ENCODE data around the gene ONECUT3.

Gene ONECUT3

GRCh38 chr19:1814833-1815604 is 61.7 kb downstream of the ONECUT3 start:
- DNase-seq (ENCODE audit: low spot score) = no peak

GRCh38 chr19:1815605-1816529 is 62.6 kb downstream of the ONECUT3 start:
- DNase-seq (ENCODE audit: low spot score) = no peak

DNA sequence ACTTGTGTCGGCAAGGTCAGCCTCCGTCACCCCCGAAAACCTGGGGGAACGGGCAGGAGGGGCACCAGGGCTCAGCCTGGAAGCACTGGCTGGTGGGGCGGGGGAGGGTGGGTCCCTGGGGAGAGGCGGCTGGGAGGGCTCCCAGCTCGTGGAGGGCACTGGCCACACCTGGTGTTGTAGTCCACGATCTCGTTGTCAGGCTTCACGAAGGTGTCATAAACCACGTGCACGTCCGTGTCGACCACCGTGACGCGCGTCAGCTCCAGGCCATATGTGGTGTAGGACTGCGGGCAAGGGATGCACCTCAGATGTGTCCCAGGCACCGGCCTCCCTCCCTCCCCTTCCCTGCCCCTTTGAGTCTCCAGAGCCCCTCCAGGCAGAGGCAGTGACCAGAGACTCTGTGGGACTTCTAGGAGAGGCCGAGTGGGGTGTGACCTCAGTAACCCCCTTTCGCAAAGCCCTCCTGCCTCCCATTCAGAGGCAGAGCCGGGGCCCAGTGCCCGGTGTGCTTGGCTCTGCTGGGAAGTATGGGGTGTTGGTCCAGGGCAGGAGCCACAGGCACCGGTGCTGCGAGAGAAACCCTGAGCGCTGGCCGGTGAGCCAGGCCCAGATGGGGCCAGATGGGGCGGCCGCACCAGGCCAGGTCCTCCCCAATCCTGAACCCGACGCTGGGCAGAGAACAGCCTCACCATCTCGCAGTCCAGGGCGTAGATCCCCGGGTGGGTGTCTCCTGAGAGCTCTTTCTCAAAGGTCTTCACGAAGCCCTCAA is 63.4 kb downstream of the ONECUT3 start:
- no peak for DNase-seq (ENCODE audit: low spot score)

DNA sequence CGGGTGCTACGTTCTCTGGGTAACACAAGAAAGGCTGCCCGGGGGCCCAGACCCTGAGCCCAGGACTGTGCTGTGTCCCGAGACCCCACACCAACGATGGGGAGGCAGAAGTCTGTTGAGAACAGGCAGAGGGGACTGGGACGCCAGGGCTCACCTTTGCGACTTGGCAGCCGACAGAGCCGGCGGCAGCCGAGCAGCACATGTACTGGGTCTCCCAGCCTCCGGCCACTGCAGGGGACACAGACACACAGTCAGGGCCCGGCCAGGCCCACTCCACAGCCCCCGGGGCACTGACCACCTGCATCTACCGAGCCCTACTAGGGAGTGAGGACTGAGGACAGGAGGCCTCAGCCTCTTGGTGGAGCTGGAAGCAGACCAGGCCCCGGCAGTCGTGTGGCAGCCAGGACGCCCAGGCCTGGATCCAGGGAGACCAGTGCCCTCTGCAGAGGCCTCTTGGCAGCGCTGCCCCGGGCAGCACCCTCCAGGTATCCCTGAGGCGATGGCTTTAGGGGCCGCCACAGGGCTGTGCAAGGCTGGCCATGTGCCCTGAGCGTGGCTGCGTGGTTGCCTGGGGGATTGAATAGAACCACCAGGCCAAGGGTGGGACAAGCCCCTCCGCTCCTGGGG is 64.4 kb downstream of the ONECUT3 start:
- DNase-seq (ENCODE audit: low spot score) = no peak

DNA sequence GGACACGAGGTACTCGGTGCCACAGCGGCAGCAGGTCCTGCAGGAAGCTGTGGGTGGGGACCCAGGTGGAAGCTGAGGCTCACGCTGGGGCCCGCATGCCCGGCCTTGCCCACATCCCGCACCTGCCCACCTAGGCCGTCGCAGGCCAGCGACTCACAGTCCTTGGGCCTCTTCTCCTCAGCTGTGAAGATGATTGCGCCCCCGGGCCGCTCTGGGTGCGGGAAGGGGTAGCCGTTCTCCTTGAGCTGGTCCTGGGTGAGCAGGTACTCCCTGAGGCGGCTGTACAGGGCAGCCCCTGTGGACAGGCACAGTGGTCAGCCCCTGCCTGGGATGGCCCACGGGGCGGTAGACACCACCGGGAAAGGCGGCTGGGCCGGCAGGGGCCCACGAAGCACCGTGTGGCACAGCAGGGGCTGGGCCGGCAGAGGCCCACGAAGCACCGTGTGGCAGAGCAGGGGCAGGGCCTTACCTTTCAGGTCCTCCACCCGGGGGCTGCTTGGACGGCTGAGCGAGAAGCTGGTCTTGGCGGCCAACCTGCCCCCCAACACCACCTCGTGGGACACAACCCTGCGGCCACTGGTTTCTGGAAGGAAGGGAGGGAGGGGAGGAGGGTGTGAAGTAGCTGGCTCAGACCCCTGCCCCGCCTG is 65.4 kb downstream of the ONECUT3 start:
- no peak for DNase-seq (ENCODE audit: low spot score)

DNA sequence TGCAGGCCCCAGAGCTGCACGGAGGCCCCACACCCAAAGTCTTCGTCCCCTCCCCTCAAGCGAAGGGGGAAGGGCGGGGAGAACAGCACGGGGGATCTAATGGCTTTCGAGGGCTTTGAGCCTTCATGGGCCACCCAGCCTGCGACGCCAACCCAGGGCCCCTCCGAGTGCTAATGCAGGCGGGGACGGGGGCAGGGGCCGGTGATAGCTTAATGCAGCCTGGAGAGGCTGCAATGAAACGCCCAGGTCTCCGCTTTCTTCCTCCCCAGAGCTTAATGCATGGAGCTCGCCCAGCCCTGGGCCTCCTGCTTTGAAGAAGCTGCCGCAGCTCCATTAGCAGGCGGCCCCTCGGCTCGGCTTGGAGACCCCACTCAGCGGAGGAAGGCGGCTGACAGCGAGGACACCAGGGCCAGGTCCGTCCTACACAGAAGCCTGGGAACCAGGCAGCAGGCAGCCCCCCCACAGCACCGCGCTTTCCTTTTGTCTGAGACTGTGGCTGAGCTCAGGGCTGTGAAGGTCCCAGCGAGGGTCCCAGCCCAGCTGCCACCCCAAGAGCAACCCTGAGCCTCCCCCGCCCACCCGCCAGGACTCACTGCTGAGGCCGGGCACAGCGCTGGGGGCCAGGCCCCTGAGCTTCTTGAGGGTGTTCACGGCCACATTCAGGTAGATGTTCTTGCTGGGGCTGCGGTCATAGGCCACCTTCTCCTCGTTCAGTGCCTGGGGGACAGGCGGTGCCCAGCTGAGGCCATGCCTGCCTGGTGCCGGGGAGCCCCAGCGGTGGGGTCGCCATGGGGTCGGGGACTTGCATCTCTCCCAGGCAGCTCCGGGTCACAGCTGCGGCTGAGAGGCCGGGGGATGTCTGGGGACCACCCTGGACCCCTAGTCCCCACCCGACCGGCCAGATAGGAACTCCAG is 66.3 kb downstream of the ONECUT3 start:
- no peak for DNase-seq (ENCODE audit: low spot score)

GRCh38 chr19:1822210-1822609 is 68.9 kb downstream of the ONECUT3 start:
- DNase-seq (ENCODE audit: low spot score) = no peak

- no peak for DNase-seq (ENCODE audit: low spot score)
These were observed 69.7 kb downstream of the ONECUT3 start for GRCh38 chr19:1823020-1823419.

- DNase-seq (ENCODE audit: low spot score) = no peak
These were observed 70.4 kb downstream of the ONECUT3 start for GRCh38 chr19:1823539-1824251.

DNA sequence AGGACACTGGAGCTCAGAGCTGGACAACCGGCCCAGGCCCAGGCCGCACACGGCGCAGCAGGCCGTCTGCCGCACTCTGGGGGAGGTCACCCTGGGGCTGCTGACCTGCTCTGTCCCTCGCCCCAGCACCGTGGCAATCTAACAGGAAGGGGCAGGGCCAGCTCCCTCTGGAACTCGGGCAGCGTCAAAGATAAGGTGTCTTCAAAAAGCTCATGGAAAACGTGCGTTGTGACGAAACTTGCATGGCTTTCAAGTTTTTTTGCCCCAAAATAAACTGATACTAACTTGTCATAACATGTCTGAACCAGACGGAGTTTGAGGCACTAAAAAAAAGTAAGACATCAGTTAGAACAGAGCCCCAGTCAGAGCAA is 70.9 kb downstream of the ONECUT3 start:
- DNase-seq (ENCODE audit: low spot score) = no peak

DNA sequence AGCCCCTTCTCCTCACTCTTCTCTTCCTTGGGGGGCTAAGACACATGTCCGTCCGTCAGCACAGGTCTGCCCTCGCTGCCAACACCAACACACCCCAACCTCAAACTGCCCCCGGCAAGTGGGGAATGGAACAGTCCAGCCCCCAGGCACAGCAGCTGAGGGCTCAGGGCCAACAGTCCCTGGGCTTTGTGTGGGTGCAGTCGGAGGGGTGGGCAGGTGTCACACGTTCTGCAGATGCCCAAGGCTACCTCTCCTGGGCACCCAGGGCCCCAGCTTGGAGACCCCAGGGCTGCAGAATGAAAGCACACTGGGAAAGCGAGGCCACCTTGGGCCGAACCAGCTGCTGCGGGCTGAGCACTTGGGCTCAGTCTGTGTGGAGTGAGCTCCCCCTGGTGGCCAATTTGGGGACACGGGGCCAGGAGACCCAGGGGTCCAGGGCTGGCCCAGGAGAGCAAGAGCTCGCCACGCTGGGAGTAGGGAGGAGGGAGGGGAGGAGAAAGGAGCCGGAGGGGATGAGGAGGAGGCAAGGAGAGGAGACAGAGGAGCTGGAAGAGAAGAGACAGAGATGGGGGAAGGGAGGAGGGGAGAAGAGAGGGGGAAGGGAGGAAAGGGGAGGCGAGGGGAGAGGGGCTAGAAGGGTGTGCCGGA is 72.7 kb downstream of the ONECUT3 start:
- peak; percentile 48 for DNase-seq (ENCODE audit: low spot score)

DNA sequence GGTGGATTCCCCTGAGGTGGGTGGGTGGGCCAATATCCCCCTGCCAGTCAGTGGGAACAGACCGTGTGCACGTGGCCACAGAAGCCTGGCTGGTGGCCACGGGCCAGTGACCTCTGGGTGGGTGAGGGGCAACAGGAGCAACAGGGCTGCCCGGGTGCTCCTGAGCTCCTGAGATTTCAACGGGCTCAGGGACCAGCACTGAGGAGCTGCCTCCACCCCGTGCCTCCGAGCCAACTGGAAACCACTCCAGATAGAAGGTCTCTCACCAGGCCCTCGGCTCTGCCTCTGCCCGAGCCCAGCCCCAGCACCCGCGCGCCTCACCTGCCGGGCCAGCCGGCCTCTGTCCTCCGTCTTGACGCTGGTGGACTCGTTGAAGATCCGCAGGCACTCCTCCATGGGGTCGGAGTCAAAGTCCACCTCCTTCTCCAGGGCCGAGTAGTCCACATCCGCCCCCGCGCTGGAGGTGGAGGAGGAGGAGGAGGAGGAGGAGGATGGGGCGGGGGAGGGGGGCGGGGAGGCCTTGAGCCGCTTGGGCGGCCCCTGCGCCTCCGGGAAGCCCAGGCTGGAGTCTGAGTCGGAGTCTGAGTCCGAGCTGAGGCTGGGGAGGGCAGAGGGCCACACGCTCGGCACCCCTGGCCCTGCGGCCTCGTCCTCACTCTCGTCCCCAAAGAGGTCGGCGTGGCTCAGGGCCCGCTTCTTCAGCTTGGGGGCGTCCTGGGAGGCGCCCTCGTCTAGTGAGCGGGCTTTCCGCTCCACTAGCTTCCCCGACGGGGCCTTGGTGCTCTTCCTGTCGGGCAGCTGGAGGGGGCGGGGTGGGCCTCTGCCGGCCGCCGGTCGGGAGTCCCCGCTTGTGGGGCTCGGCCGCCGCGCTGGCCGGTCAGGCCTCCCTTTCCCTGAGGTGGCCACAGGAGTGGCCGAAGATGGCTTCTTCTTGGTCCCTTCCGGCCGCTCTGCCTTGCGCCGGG is 73.5 kb downstream of the ONECUT3 start:
- no peak for DNase-seq (ENCODE audit: low spot score)

DNA sequence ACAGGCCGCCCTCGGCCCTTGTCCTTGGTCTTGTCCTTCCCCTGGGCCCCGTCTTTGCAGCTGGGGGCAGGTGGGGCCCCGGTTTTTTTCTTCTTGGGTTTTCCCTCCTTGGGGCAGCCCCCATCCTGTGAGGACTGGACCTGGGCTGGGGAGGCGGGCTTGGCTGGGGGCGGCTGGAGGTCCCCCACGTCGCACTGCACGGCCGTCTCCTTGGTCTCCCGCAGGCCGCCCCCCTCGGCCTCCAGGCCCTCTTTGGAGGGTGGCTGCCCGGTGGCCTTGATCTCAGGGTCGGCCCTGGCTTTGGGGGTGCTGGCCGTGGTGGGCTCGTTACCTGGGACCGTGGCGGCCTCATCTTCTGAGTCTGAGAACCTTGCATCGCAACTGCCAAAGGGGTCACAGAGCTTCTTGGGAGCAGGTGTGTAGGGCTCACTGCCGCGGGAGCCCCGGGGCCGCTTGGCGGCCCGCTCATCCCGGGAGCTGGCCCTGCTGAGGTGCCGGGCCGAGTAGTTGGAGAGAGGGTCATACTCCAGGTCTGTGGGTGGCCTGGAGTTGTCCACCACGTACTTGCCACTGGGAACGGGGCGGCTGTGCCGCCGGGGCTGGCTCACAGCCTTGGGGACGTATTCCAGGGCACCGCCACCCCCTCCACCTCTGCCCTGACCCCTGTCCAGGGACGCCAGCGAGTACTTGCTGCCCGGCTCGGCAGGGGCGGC is 74.4 kb downstream of the ONECUT3 start:
- DNase-seq (ENCODE audit: low spot score) = no peak

DNA sequence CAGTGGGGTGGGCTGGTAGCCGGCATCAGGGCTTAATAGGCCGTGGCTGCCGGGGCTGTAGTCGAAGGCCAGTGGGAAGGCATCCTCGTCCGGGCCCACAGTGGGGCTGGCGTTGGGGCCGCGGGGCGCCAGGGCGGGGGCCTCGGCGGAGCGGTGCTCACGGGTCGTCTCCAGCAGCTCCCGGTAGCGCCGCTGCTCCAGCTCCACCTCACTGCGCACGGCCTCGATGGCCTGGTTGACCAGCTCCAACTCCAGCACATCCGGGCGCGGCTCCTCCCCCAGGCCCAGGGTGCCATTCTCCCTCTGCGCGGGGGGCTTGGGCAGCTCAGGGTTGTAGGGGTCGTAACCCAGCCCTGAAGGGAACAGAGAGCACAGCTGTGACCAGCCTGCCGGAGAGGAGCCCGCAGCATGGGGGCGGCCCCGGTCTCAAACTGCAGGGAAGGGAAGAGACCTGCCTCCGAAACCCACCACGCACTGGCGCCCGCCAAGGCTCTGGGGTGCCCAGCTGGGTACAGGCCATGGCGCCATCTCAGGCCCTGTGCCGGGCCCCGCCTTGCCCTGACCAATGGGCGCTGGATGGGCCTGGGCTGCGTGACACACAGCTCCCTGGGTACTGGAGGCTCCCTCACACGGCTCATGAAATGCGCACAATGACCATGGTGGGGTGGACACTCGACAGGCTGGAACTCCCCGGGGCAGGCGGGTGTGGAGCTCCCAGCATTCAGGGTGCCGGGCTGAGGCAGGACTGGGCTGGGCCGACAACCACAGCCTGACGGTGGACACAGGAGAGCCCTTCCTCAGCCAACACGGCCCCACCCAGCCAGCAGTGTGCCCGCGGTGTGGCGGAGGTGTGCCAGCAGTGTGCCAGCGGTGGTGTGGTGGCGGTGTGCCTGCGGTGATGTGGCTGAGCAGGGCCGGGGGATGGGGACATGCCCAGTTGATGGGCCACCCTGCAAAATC is 75.3 kb downstream of the ONECUT3 start:
- DNase-seq (ENCODE audit: low spot score) = no peak

DNA sequence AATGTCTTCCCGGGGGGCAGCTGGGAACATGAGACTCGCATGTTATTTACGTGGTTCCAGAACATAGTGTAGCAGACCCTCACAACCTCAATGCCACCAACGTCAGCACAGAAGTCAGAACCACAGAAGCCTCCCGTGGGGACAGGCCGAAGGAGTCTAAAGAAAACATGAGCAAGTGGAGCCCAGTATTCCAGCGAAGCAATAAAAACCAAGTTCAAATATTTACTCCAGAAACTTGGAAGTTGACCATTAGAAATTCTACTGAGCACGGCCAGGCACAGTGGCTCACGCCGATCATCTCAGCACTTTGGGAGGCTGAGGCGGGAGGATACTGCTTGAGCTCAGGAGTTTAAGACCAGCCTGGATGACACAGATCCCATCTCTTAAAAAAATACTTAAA is 76.7 kb downstream of the ONECUT3 start:
- no peak for DNase-seq (ENCODE audit: low spot score)

DNA sequence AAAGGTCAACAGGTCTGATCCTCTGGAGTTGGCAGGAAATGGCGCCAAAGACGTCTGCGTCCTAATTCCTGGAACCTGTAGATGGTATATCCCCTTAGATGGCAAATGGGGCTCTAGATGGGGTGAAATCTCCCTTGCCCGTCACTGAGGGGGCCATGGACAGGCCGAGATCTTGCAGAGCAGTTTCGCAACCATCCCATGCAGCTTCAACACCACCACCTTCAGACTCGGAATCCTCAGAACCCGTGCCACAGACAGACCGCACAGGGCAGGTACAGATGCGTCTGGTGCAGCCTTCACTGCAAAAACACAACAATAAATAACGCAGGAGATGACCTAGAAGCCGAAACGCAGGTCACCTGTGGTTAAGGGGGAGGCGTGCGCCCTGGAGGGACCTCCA is 77.3 kb downstream of the ONECUT3 start:
- no peak for DNase-seq (ENCODE audit: low spot score)
